Astrocyte of the spinal cord (primary cell): ENCODE results near the gene LMNTD2.

ENCODE experiments used
- DNase-seq: peaks from one replicate; pipeline ENCODE4 v3.0.0; 2011; ENCODE audit warnings: low read depth, low spot score
- H3K4me3 ChIP-seq: 2 replicates; pipeline ENCODE4 v1.5.1; 2011; ENCODE audit warnings: low read depth, mild to moderate bottlenecking, low read length, moderate library complexity
- CTCF ChIP-seq: IDR thresholded peaks from 2 replicates; pipeline ENCODE4 v1.5.1; 2012; ENCODE audit warnings: low read depth, mild to moderate bottlenecking, low read length, inconsistent platforms
- in situ Hi-C: cut with HindIII; loops from 2 replicates; pipeline ENCODE4 v1.10.0; 2017; ENCODE audit warnings: low sequenced_read_pairs

Gene LMNTD2

GRCh38 chr11:587546-587945, 27.0 kb upstream of the LMNTD2 start:
- no peak for DNase-seq
- no peak for TF ChIP-seq CTCF
- in situ Hi-C loops, result no loop called here
- no peak overlapping the region for H3K4me3 ChIP-seq

- in situ Hi-C loops, result no loop called here
- TF ChIP-seq CTCF, result no peak
- no peak for DNase-seq
Observed at GRCh38 chr11:586376-587316, 26.1 kb upstream of the LMNTD2 start.

GRCh38 chr11:584287-584686, 23.7 kb upstream of the LMNTD2 start:
- in situ Hi-C loops, result no loop called here
- no peak for TF ChIP-seq CTCF
- no peak for DNase-seq
- H3K4me3 ChIP-seq, result no peak overlapping the region

More at GRCh38 chr11:586376-587316, 26.1 kb upstream of the LMNTD2 start:
- H3K4me3 ChIP-seq, result no peak overlapping the region

- DNase-seq, result no peak
- no peak for TF ChIP-seq CTCF
- in situ Hi-C loops, result no loop called here
- no peak overlapping the region for H3K4me3 ChIP-seq
Observed at GRCh38 chr11:581752-582151, 21.2 kb upstream of the LMNTD2 start.

GRCh38 chr11:581342-581741, 20.8 kb upstream of the LMNTD2 start:
- H3K4me3 ChIP-seq, result no peak overlapping the region
- no peak for TF ChIP-seq CTCF
- no peak for DNase-seq
- in situ Hi-C loops, result no loop called here

GRCh38 chr11:579830-580601, 19.5 kb upstream of the LMNTD2 start:
- H3K4me3 ChIP-seq, result no peak overlapping the region
- TF ChIP-seq CTCF, result no peak
- in situ Hi-C loops, result no loop called here
- DNase-seq, result peak; percentile 35
